Naive thymus-derived CD4-positive, alpha-beta T cell (primary cell): Measurements from ENCODE around the gene LILRA1. TPM values are rescaled to one million over a fixed set of nuclear protein-coding genes. Genes with fewer than 3 reads are reported as not detected.
"Not testable (repeated sequence)": the region's sequence is repeated elsewhere in the genome, so short reads cannot be mapped to it uniquely, and the experiment has no call there.

Experiments used
- ATAC-seq: fragments of 150-1000 bp; cut with Tn5 transposase; 2 replicates; pipeline ENCODE4 v1.10.0; 2021; ENCODE audit warnings: mild to moderate bottlenecking, moderate library complexity
- CTCF ChIA-PET: fragments of 350-600 bp; sonication (Branson Sonifier 250); formaldehyde crosslinking; loops from one replicate; lab custom pipeline; 2021; ENCODE audit warnings: antibody characterized with exemption; lab: Charles Lee
- POLR2A ChIA-PET: fragments of 350-600 bp; sonication (Branson Sonifier 250); formaldehyde crosslinking; loops from one replicate; lab custom pipeline; 2021; ENCODE audit warnings: antibody characterized with exemption, inconsistent platforms; lab: Charles Lee
- DNase-seq, 9 donors: peaks; one replicate each; pipeline versions ENCODE4 v3.0.0 to v3.0.0-alpha.2; 2020 to 2022; ENCODE audit warnings: mixed read lengths in 1 of 9
- H3K27ac ChIP-seq: one replicate; pipeline ENCODE4 v1.7.0; 2013; ENCODE audit warnings: mild to moderate bottlenecking, low read depth, low read length, moderate library complexity
- H3K27me3 ChIP-seq, 2 donors: one replicate each; pipeline ENCODE4 v1.7.0; 2013; ENCODE audit warnings: low read length in 2 of 2, mild to moderate bottlenecking in 2 of 2, moderate library complexity in 2 of 2; ENCODE audit not compliant: control insufficient read depth in 2 of 2, insufficient read depth in 2 of 2
- H3K36me3 ChIP-seq, 3 experiments: 1 replicate in 2 of 3; 2 replicates in 1 of 3; pipeline ENCODE4 v1.7.0; 2013; ENCODE audit warnings: low read length in 3 of 3, mild to moderate bottlenecking in 3 of 3, moderate library complexity in 1 of 3; ENCODE audit not compliant: insufficient read depth in 3 of 3, control insufficient read depth in 2 of 3
- H3K4me1 ChIP-seq, 2 donors: one replicate each; pipeline ENCODE4 v1.7.0; 2013; ENCODE audit warnings: low read length in 2 of 2, mild to moderate bottlenecking in 2 of 2, moderate library complexity in 1 of 2; ENCODE audit not compliant: control insufficient read depth in 2 of 2, insufficient read depth in 2 of 2
- H3K4me3 ChIP-seq: 2 replicates; pipeline ENCODE4 v1.7.0; 2013; ENCODE audit warnings: mild to moderate bottlenecking, low read length
- H3K9me3 ChIP-seq, 3 experiments: 1 replicate in 2 of 3; 2 replicates in 1 of 3; pipeline ENCODE4 v1.7.0; 2013; ENCODE audit warnings: low read length in 3 of 3; ENCODE audit not compliant: control insufficient read depth in 2 of 3
- H3K27ac Mint-ChIP-seq, 9 donors: one replicate each; pipeline ENCODE4 v1.8.0; 2020 to 2022; ENCODE audit warnings: mixed read lengths in 9 of 9, mild to moderate bottlenecking in 8 of 9, moderate library complexity in 5 of 9, inconsistent platforms in 2 of 9
- H3K27me3 Mint-ChIP-seq, 5 donors: one replicate each; pipeline ENCODE4 v1.8.0; 2021 to 2022; ENCODE audit warnings: mixed read lengths in 5 of 5, mild to moderate bottlenecking in 1 of 5
- H3K36me3 Mint-ChIP-seq, 5 donors: one replicate each; pipeline ENCODE4 v1.8.0; 2020 to 2022; ENCODE audit warnings: mixed read lengths in 5 of 5, mild to moderate bottlenecking in 3 of 5, inconsistent platforms in 1 of 5
- H3K4me1 Mint-ChIP-seq, 7 donors: one replicate each; pipeline ENCODE4 v1.8.0; 2020 to 2022; ENCODE audit warnings: mixed read lengths in 7 of 7, mild to moderate bottlenecking in 3 of 7, inconsistent platforms in 1 of 7
- H3K4me3 Mint-ChIP-seq, 10 donors: one replicate each; pipeline ENCODE4 v1.8.0; 2020 to 2022; ENCODE audit warnings: mild to moderate bottlenecking in 10 of 10, mixed read lengths in 10 of 10, moderate library complexity in 6 of 10, inconsistent platforms in 2 of 10
- H3K9me3 Mint-ChIP-seq, 11 donors: one replicate each; pipeline ENCODE4 v1.8.0; 2020 to 2022; ENCODE audit warnings: mixed read lengths in 11 of 11, mild to moderate bottlenecking in 4 of 11, inconsistent platforms in 1 of 11, moderate library complexity in 1 of 11
- intact Hi-C, 2 donors: fragments of 100-400 bp; cut with micrococcal nuclease; formaldehyde crosslinking; loops; one replicate each; pipeline ENCODE4 v1.15.1; 2023
- polyA plus RNA-seq, 2 donors: library from polyadenylated mRNA; unstranded; fragments of 300-500 nt; fragmentation: Illumina TruSeq; gene quantifications; one replicate each; pipeline ENCODE4 v1.2.3, GENCODE V29; 2021
- total RNA-seq, 6 experiments: library from RNA in 5 of 6; stranded (reverse) in 5 of 6; gene quantifications; 1 replicate in 5 of 6; 2 replicates in 1 of 6; pipeline ENCODE4 v1.2.3 and lab custom pipeline; 2021 to 2026

LILRA1 gene
- total and polyA plus RNA-seq, 7 experiments from 2014 or later = 0.14 to 36.7 (median 4.3) TPM; not detected in 4

- DNase-seq, H3K27ac ChIP-seq, H3K4me1 ChIP-seq, H3K36me3 Mint-ChIP-seq, H3K4me3 ChIP-seq, POLR2A ChIA-PET, H3K27me3 ChIP-seq, CTCF ChIA-PET, intact Hi-C loops, H3K9me3 ChIP-seq, H3K27ac Mint-ChIP-seq, H3K4me3 Mint-ChIP-seq, H3K36me3 ChIP-seq, H3K4me1 Mint-ChIP-seq: not testable (repeated sequence)
- peak; percentile 67 for ATAC-seq
- H3K27me3 Mint-ChIP-seq = peaks cover 9 to 58% (median 28%) of the 10 kb centered on the region in 5 donors
- peaks cover 0 to 31% (median 8%) of the 10 kb centered on the region in 11 donors for H3K9me3 Mint-ChIP-seq
These were observed 647 bp downstream of the LILRA1 start for GRCh38 chr19:54593931-54594626.

- no peak overlapping the region for H3K27ac Mint-ChIP-seq
- no peaks in the 10 kb centered on the region for H3K9me3 ChIP-seq
- DNase-seq (no peak), ATAC-seq (no peak)
- H3K9me3 Mint-ChIP-seq = peaks cover 0 to 24% (median 7%) of the 10 kb centered on the region in 11 donors
- ChIA-PET CTCF (no interaction called here), POLR2A (no interaction called here)
- H3K4me3 ChIP-seq = no peak overlapping the region
- intact Hi-C loops = no loop called here
- H3K27me3 Mint-ChIP-seq = peaks cover 7 to 57% (median 28%) of the 10 kb centered on the region in 5 donors
- H3K27ac ChIP-seq = no peak overlapping the region
- peaks cover 0 to 4% (median 0%) of the 10 kb centered on the region in 7 donors for H3K4me1 Mint-ChIP-seq
- no peaks in the 10 kb centered on the region for H3K36me3 Mint-ChIP-seq
- no peaks in the 10 kb centered on the region for H3K4me1 ChIP-seq
- H3K4me3 Mint-ChIP-seq = no peak overlapping the region
- H3K27me3 ChIP-seq = no peaks in the 10 kb centered on the region
- H3K36me3 ChIP-seq = no peaks in the 10 kb centered on the region
These were observed 1.3 kb downstream of the LILRA1 start for GRCh38 chr19:54594737-54595136.

- H3K36me3 ChIP-seq, H3K4me3 ChIP-seq, H3K27ac Mint-ChIP-seq, H3K9me3 ChIP-seq, H3K4me1 ChIP-seq, H3K27ac ChIP-seq, CTCF ChIA-PET, DNase-seq, intact Hi-C loops, POLR2A ChIA-PET, H3K4me1 Mint-ChIP-seq, H3K27me3 ChIP-seq, ATAC-seq, H3K36me3 Mint-ChIP-seq, H3K4me3 Mint-ChIP-seq: not testable (repeated sequence)
- H3K27me3 Mint-ChIP-seq = peaks cover 9 to 65% (median 34%) of the 10 kb centered on the region in 5 donors
- H3K9me3 Mint-ChIP-seq = peaks cover 0 to 19% (median 5%) of the 10 kb centered on the region in 11 donors
These were observed 2.4 kb downstream of the LILRA1 start for GRCh38 chr19:54595680-54596436.

- DNase-seq (no peak), ATAC-seq (no peak)
- peaks cover 0 to 5% (median 0%) of the 10 kb centered on the region in 5 donors for H3K36me3 Mint-ChIP-seq
- peaks cover 12 to 60% (median 41%) of the 10 kb centered on the region in 5 donors for H3K27me3 Mint-ChIP-seq
- Histone ChIP-seq H3K4me3 (no peak overlapping the region), H3K9me3 (no peaks in the 10 kb centered on the region), H3K4me1 (no peaks in the 10 kb centered on the region), H3K36me3 (no peaks in the 10 kb centered on the region), H3K27me3 (no peaks in the 10 kb centered on the region), H3K27ac (no peak overlapping the region)
- intact Hi-C loops = no loop called here
- H3K4me1 Mint-ChIP-seq = no peaks in the 10 kb centered on the region
- POLR2A ChIA-PET = no interaction called here
- H3K9me3 Mint-ChIP-seq = peaks cover 0 to 12% (median 4%) of the 10 kb centered on the region in 11 donors
- H3K27ac Mint-ChIP-seq = no peak overlapping the region
- CTCF ChIA-PET = no interaction called here
- no peak overlapping the region for H3K4me3 Mint-ChIP-seq
These were observed 6.8 kb downstream of the LILRA1 start for GRCh38 chr19:54600212-54600611.

- Mint-ChIP-seq H3K27me3 (peaks cover 10 to 61% (median 52%) of the 10 kb centered on the region in 5 donors), H3K9me3 (peaks cover 0 to 28% (median 10%) of the 10 kb centered on the region in 11 donors), H3K36me3 (peaks cover 0 to 8% (median 0%) of the 10 kb centered on the region in 5 donors), H3K4me3 (no peak overlapping the region), H3K27ac (no peak overlapping the region), H3K4me1 (no peaks in the 10 kb centered on the region)
- Histone ChIP-seq H3K4me1 (no peaks in the 10 kb centered on the region), H3K9me3 (no peaks in the 10 kb centered on the region), H3K27me3 (peaks cover 0 to 2% of the 10 kb centered on the region in 2 donors), H3K4me3 (no peak overlapping the region), H3K36me3 (no peaks in the 10 kb centered on the region), H3K27ac (no peak overlapping the region)
- intact Hi-C loops = no loop called here
- POLR2A ChIA-PET = no interaction called here
- peak; percentile 63 for ATAC-seq
- DNase-seq = no peak
- CTCF ChIA-PET = no interaction called here
These were observed 12.8 kb downstream of the LILRA1 start for GRCh38 chr19:54606230-54606629.

GRCh38 chr19:54606891-54607784 lies 13.7 kb downstream of the LILRA1 start:
- Mint-ChIP-seq H3K27ac (no peak overlapping the region), H3K36me3 (peaks cover 0 to 8% (median 0%) of the 10 kb centered on the region in 5 donors), H3K9me3 (peaks cover 0 to 31% (median 13%) of the 10 kb centered on the region in 11 donors), H3K4me3 (no peak overlapping the region), H3K4me1 (no peaks in the 10 kb centered on the region), H3K27me3 (peaks cover 10 to 54% (median 43%) of the 10 kb centered on the region in 5 donors)
- DNase-seq = no peak
- ChIA-PET CTCF (no interaction called here), POLR2A (no interaction called here)
- Histone ChIP-seq H3K9me3 (no peaks in the 10 kb centered on the region), H3K4me1 (no peaks in the 10 kb centered on the region), H3K4me3 (no peak overlapping the region), H3K27me3 (peaks cover 0 to 2% of the 10 kb centered on the region in 2 donors), H3K36me3 (no peaks in the 10 kb centered on the region), H3K27ac (no peak overlapping the region)
- peak; percentile 77 for ATAC-seq
- intact Hi-C loops = no loop called here
